ENCODE results near the gene CSPG4.
"Not testable (repeated sequence)": the region's sequence is repeated elsewhere in the genome, so short reads cannot be mapped to it uniquely, and the experiment has no call there.

The CSPG4 gene

GRCh38 chr15:75712668-75713337 is at the start of gene CSPG4:
TSS of gene CSPG4 (minus strand) at chr15:75712848. CDS start at chr15:75712755, 93 bp downstream.
- peak in 1 of 58 donors; percentile 24 for DNase-seq

- DNase-seq, result not testable (repeated sequence)
Observed at GRCh38 chr15:75762357-75762718, 49.7 kb upstream of the CSPG4 start.

GRCh38 chr15:75761446-75762356 is 49.1 kb upstream of the CSPG4 start:
- no peak for DNase-seq

- no peak for DNase-seq
Observed at GRCh38 chr15:75760704-75761435, 48.2 kb upstream of the CSPG4 start.

GRCh38 chr15:75760131-75760520 is 47.5 kb upstream of the CSPG4 start:
- not testable (repeated sequence) for DNase-seq

- no peak for DNase-seq
Observed at GRCh38 chr15:75759416-75760130, 46.9 kb upstream of the CSPG4 start.

- peak in 57 of 58 donors; percentile 33 to 93 (median 79) for DNase-seq
Observed at GRCh38 chr15:75758071-75758872, 45.6 kb upstream of the CSPG4 start.

- not testable (repeated sequence) for DNase-seq
Observed at GRCh38 chr15:75754871-75755270, 42.2 kb upstream of the CSPG4 start.

GRCh38 chr15:75753145-75753544 is 40.5 kb upstream of the CSPG4 start:
- no peak for DNase-seq

GRCh38 chr15:75751891-75752290 is 39.2 kb upstream of the CSPG4 start:
- DNase-seq, result no peak

GRCh38 chr15:75751116-75751875 is 38.6 kb upstream of the CSPG4 start:
- DNase-seq, result no peak

GRCh38 chr15:75750261-75751050 is 37.8 kb upstream of the CSPG4 start:
- DNase-seq, result no peak

- DNase-seq, result no peak
Observed at GRCh38 chr15:75749820-75750219, 37.2 kb upstream of the CSPG4 start.

GRCh38 chr15:75748882-75749281 is 36.2 kb upstream of the CSPG4 start:
- DNase-seq, result not testable (repeated sequence)

GRCh38 chr15:75747121-75747520 is 34.5 kb upstream of the CSPG4 start:
- not testable (repeated sequence) for DNase-seq

GRCh38 chr15:75745305-75745704 is 32.7 kb upstream of the CSPG4 start:
- DNase-seq, result no peak

GRCh38 chr15:75742346-75742745 is 29.7 kb upstream of the CSPG4 start:
- DNase-seq, result not testable (repeated sequence)

- DNase-seq, result no peak
Observed at GRCh38 chr15:75739791-75740190, 27.1 kb upstream of the CSPG4 start.
